ENCODE results near the gene RAX. TPM values are rescaled to one million over a fixed set of nuclear protein-coding genes. Genes with fewer than 3 reads are reported as not detected.

The RAX gene
- total and polyA plus RNA-seq, 2 of the 4 experiments (the other 2 are of a cell fraction) = not detected

DNA sequence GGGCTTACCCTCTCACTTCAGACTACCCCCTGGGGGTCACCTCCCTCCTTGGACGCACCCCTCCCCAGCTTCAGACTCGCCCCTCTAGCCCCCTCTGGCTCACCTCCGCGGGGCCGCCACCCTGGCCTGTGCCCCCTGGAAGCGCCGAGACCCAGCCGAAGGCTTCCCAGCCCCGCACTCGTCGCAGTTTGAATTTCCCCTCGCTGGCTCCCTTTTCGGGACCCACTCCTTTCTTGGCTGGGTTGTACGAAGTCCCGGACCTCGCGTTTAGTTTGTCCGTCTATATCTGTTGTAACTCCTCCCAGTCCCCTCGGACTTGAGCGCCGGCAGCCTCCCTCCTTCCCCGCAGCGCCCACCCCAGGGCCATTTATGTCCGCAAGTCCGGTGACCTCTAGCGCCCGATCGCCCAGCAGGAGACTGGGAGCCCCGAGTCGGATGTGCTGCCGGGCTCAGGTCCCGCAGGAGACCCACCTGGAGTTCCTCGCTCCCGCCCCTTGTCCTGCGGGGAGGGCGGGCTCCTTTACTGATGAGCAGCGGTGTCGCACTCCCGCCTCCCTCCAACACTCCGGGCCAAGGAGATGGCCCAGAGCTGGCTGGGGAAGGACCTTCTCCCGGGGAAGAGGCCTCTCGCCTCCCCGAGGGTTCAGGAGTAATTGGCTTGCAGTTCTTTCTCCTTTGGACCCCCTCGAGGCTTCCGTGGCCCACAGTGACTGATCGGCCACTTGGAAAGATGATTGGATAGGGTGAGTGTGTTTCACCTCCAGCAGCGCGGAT, 692 bp upstream of the RAX start:
- H3K27me3 ChIP-seq (ENCODE audit: control insufficient read depth, insufficient read depth, low read length) = peaks cover 92% of the 10 kb centered on the region
- H2AK9ac ChIP-seq (replicated peaks; ENCODE audit: low read depth, low read length, poor library complexity) = peak overlapping the region; percentile 28
- no peak overlapping the region for H2BK5ac ChIP-seq (ENCODE audit: low read depth, low read length, poor library complexity, severe bottlenecking)
- no peak overlapping the region for H3K56ac ChIP-seq (ENCODE audit: extremely low read depth, insufficient read depth, low read length)
- H3K4me1 ChIP-seq (ENCODE audit: control insufficient read depth, insufficient read depth, low read length) = no peaks in the 10 kb centered on the region
- in situ Hi-C loops (cut with MboI; ENCODE audit: low sequenced_read_pairs) (no loop called here), dilution Hi-C loops (cut with HindIII; ENCODE audit: low sequenced_read_pairs, unreplicated experiment) (no loop called here), intact Hi-C loops (cut with micrococcal nuclease) (loop anchor here (5.0 kb wide), 1 partner anchor 137 kb away; the partner anchor contains the start of gene SEC11C)
- no peaks in the 10 kb centered on the region for H3K9me1 ChIP-seq (ENCODE audit: insufficient read depth, low read length)
- DNase-seq (no peak), ATAC-seq (ENCODE audit: low read depth) (no peak)
- H2BK15ac ChIP-seq (ENCODE audit: low read depth, low read length) = no peak overlapping the region
- H3K9me3 ChIP-seq (ENCODE audit: control insufficient read depth, insufficient read depth, low read length) = peaks cover 19% of the 10 kb centered on the region
- H2BK120ac ChIP-seq (ENCODE audit: low read depth, low read length) = no peak overlapping the region
- BruUV-seq (replicated peaks) = no TSS peak
- no peak overlapping the region for H3K9ac ChIP-seq (ENCODE audit: low read depth, low read length)
- no peak overlapping the region for H3K14ac ChIP-seq (replicated peaks; ENCODE audit: low read depth, low read length)
- H3K18ac ChIP-seq (ENCODE audit: low read depth, low read length) = no peak overlapping the region
- no peaks in the 10 kb centered on the region for H3K79me1 ChIP-seq (ENCODE audit: low read depth in 1 of 2, low read length in 2 of 2)
- 6% methylated on average over 20 of the region's 48 CpGs; no CpG with 5 or more reads in 1 of the 2 experiments for WGBS, 2 experiments (ENCODE audit: extremely low coverage in 2 of 2, insufficient read length in 1 of 2)
- no peaks in the 10 kb centered on the region for H3K36me3 ChIP-seq (ENCODE audit: control insufficient read depth, insufficient read depth, low read length)
- H4K5ac ChIP-seq (ENCODE audit: low read depth, low read length) = no peak overlapping the region
- no peak for TF ChIP-seq RAD21 (IDR thresholded peaks at IDR 0.05; ENCODE audit: low read length)
- TF ChIP-seq RFX5 (IDR thresholded peaks at IDR 0.05; ENCODE audit: low read depth, low read length) = no peak
- TF ChIP-seq POLR2A (IDR thresholded peaks at IDR 0.05; ENCODE audit: low read depth, low read length) = no peak
- no peak for TF ChIP-seq MAFK (IDR thresholded peaks at IDR 0.05; ENCODE audit: low read depth, low read length)
- TF ChIP-seq, protein P1, sequence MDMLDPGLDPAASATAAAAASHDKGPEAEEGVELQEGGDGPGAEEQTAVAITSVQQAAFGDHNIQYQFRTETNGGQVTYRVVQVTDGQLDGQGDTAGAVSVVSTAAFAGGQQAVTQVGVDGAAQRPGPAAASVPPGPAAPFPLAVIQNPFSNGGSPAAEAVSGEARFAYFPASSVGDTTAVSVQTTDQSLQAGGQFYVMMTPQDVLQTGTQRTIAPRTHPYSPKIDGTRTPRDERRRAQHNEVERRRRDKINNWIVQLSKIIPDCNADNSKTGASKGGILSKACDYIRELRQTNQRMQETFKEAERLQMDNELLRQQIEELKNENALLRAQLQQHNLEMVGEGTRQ (IDR thresholded peaks at IDR 0.05; ENCODE audit: low read depth, low read length) = no peak
- H2AFZ ChIP-seq (replicated peaks; ENCODE audit: low read length, poor library complexity) = peak overlapping the region; percentile 22
- H2BK20ac ChIP-seq (ENCODE audit: low read depth, low read length) = no peak overlapping the region
- 0 out of 2 replicates have a peak, but pooled peaks cover 3% of the 10 kb centered on the region for H4K20me1 ChIP-seq (ENCODE audit: insufficient read depth, low read length)
- CTCF ChIA-PET = no interaction called here
- no peak overlapping the region for H3K4ac ChIP-seq (ENCODE audit: low read depth, low read length)
- H3K4me3 ChIP-seq (ENCODE audit: insufficient read depth, low read depth, low read length) = no peak overlapping the region
- H3K4me2 ChIP-seq (ENCODE audit: low read depth, low read length) = no peak overlapping the region
- H4K8ac ChIP-seq (ENCODE audit: low read depth in 2 of 2, low read length in 2 of 2) = no peak overlapping the region
- no peak overlapping the region for H3K27ac ChIP-seq (ENCODE audit: insufficient read depth, low read length)
- no peak overlapping the region for H3K23ac ChIP-seq (ENCODE audit: low read depth, low read length)
- POLR2A ChIA-PET (ENCODE audit: unreplicated experiment) = no interaction called here
- H4K91ac ChIP-seq (ENCODE audit: insufficient read depth, low read depth, low read length) = no peak overlapping the region
- no peak overlapping the region for H2AK5ac ChIP-seq (ENCODE audit: low read depth, low read length)

Measured in IMR-90 (cell line).